Measurements from ENCODE around the gene PTPRG. TPM values are rescaled to one million over a fixed set of nuclear protein-coding genes. Genes with fewer than 3 reads are reported as not detected.

The PTPRG gene
- total and polyA plus RNA-seq, 10 of the 15 experiments (the other 5 are each of a cell fraction or from before 2014, with no cell fraction given), result 0.29 to 20.7 (median 1.4) TPM

DNA sequence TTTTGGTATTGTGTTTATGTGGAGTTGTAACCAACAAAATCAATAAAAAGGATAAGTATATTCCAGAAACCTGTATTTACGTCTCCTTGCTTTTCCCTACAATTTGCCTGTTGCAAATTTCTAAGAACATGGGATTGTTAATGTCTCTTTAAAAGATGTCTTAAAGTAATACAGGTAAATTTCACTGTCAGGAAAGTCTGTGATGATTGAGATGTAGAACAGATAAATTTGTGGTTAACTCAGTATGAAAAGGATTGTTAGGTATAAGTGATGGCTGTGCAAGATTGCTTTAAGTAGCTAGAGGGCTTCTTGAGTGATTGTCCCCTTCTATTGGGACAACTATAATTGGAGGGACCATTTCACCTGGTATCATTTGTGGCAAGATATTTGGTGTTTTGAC lies 6.8 kb downstream of the PTPRG start (continued):
- TF ChIP-seq, protein P1, sequence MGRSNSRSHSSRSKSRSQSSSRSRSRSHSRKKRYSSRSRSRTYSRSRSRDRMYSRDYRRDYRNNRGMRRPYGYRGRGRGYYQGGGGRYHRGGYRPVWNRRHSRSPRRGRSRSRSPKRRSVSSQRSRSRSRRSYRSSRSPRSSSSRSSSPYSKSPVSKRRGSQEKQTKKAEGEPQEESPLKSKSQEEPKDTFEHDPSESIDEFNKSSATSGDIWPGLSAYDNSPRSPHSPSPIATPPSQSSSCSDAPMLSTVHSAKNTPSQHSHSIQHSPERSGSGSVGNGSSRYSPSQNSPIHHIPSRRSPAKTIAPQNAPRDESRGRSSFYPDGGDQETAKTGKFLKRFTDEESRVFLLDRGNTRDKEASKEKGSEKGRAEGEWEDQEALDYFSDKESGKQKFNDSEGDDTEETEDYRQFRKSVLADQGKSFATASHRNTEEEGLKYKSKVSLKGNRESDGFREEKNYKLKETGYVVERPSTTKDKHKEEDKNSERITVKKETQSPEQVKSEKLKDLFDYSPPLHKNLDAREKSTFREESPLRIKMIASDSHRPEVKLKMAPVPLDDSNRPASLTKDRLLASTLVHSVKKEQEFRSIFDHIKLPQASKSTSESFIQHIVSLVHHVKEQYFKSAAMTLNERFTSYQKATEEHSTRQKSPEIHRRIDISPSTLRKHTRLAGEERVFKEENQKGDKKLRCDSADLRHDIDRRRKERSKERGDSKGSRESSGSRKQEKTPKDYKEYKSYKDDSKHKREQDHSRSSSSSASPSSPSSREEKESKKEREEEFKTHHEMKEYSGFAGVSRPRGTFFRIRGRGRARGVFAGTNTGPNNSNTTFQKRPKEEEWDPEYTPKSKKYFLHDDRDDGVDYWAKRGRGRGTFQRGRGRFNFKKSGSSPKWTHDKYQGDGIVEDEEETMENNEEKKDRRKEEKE (IDR thresholded peaks at IDR 0.05), result no peak

DNA sequence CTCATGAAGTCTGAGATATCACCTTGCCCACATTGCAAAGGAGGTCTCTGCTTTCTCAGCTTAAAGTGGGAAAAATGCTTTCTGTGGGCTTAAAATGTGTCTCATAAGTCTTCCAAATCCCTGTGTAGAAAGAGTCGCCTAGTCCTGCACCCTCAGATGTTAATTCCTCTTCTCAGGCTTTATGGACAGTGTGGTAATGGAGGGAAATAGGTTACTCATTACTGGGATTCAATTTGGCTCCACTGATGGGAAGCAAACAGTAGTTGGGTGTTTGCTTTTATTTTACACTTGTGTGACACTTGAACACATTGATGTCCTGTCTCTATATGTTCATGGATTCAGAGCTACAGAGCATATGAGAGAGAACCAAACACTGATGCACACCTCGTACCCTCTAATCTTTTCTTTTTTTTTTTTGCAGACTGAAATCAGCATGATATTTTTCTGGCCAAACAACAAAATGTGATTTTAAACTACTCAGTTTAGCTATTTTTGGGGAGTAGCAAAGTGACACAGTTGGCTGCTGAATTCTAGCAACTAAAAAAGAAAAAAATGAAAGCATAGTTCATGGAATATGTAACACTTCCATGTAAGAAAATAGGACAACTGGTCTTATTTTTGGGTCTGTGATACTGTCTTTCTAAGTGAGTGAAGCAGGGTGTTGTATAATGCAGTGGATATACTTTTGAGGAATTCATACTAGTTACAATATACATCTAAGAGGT lies 8.6 kb downstream of the PTPRG start:
- SMC1A ChIA-PET (ENCODE audit: uncharacterized antibody, unreplicated experiment), result interaction anchor here (0.6 to 2.1 kb wide), 17 partner anchors 13 to 667 kb away, joined by 3 to 8 read pairs (median 3); no protein-coding TSS in a partner anchor
- intact Hi-C loops (cut with micrococcal nuclease; ENCODE audit: unreplicated experiment) (loop anchor here (10.0 kb wide), 3 partner anchors 155 to 365 kb away; no protein-coding TSS in a partner anchor), in situ Hi-C loops (cut with MboI) (loop anchor here (10.0 kb wide), 1 partner anchor 615 kb away; no protein-coding TSS in a partner anchor)
- no peak for ATAC-seq
- CTCF ChIA-PET, result interaction anchor here (1.5 to 2.8 kb wide), 5 partner anchors 10 to 619 kb away, joined by 3 to 10 read pairs (median 3); no protein-coding TSS in a partner anchor
- Histone ChIP-seq H3K9ac (ENCODE audit: control insufficient read depth, insufficient read depth, low read length) (no peak overlapping the region), H4K20me1 (ENCODE audit: control insufficient read depth, insufficient read depth) (no peaks in the 10 kb centered on the region), H3K4me1 (ENCODE audit: control insufficient read depth, insufficient read depth, low read length) (no peaks in the 10 kb centered on the region), H3K9me3 (replicated peaks; ENCODE audit: control insufficient read depth, insufficient read depth, low read length) (no peaks in the 10 kb centered on the region), H3K36me3 (ENCODE audit: control insufficient read depth in 2 of 2, insufficient read depth in 2 of 2, low read length in 1 of 2) (no peaks in the 10 kb centered on the region), H3K4me2 (ENCODE audit: control insufficient read depth, insufficient read depth) (no peak overlapping the region), H3K4me3 (no peak overlapping the region), H3K79me2 (ENCODE audit: control insufficient read depth, insufficient read depth, low read length) (no peaks in the 10 kb centered on the region), H2AFZ (ENCODE audit: control insufficient read depth, low read depth, low read length) (no peak overlapping the region), H3K27me3 (replicated peaks in 1 of 2; ENCODE audit: control insufficient read depth in 2 of 2, insufficient read depth in 2 of 2, low read length in 1 of 2) (no peaks in the 10 kb centered on the region), H3K27ac (ENCODE audit: control insufficient read depth, insufficient read depth) (no peak overlapping the region)
- no peak for DNase-seq (ENCODE audit: low read depth, low spot score)
- POLR2A ChIA-PET, result interaction anchor here (0.6 to 1.2 kb wide), 7 partner anchors 8 to 555 kb away, joined by 3 to 8 read pairs (median 4); partner anchors contain the start of gene PTPRG
- BruUV-seq (replicated peaks), result no TSS peak
- FAIRE-seq, result no peak
- RAD21 ChIA-PET (ENCODE audit: unreplicated experiment), result interaction anchor here (0.5 to 1.6 kb wide), 8 partner anchors 10 to 286 kb away, joined by 3 to 4 read pairs (median 3); no protein-coding TSS in a partner anchor
- TF ChIP-seq DPF2 (IDR thresholded peaks at IDR 0.05) (no peak), MYB (IDR thresholded peaks at IDR 0.05; ENCODE audit: borderline replicate concordance, low read depth, low read length) (no peak), TCF12 (IDR thresholded peaks at IDR 0.05; ENCODE audit: low read depth, low read length) (no peak), HCFC1 (IDR thresholded peaks at IDR 0.05; ENCODE audit: low read length) (no peak), ZNF24 (IDR thresholded peaks at IDR 0.05) (no peak), JUND (IDR thresholded peaks at IDR 0.05; ENCODE audit: low read depth, low read length) (no peak), NFXL1 (IDR thresholded peaks at IDR 0.05; ENCODE audit: borderline replicate concordance) (no peak), RAD21 (IDR thresholded peaks at IDR 0.05; ENCODE audit: insufficient read depth, low read depth, low read length) (no peak), POLR2AphosphoS2 (IDR thresholded peaks at IDR 0.05; ENCODE audit: low read depth, low read length) (no peak)
- TF ChIP-seq, protein P2, sequence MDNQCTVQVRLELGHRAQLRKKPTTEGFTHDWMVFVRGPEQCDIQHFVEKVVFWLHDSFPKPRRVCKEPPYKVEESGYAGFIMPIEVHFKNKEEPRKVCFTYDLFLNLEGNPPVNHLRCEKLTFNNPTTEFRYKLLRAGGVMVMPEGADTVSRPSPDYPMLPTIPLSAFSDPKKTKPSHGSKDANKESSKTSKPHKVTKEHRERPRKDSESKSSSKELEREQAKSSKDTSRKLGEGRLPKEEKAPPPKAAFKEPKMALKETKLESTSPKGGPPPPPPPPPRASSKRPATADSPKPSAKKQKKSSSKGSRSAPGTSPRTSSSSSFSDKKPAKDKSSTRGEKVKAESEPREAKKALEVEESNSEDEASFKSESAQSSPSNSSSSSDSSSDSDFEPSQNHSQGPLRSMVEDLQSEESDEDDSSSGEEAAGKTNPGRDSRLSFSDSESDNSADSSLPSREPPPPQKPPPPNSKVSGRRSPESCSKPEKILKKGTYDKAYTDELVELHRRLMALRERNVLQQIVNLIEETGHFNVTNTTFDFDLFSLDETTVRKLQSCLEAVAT (IDR thresholded peaks at IDR 0.05), result no peak
- TF ChIP-seq, protein P3, sequence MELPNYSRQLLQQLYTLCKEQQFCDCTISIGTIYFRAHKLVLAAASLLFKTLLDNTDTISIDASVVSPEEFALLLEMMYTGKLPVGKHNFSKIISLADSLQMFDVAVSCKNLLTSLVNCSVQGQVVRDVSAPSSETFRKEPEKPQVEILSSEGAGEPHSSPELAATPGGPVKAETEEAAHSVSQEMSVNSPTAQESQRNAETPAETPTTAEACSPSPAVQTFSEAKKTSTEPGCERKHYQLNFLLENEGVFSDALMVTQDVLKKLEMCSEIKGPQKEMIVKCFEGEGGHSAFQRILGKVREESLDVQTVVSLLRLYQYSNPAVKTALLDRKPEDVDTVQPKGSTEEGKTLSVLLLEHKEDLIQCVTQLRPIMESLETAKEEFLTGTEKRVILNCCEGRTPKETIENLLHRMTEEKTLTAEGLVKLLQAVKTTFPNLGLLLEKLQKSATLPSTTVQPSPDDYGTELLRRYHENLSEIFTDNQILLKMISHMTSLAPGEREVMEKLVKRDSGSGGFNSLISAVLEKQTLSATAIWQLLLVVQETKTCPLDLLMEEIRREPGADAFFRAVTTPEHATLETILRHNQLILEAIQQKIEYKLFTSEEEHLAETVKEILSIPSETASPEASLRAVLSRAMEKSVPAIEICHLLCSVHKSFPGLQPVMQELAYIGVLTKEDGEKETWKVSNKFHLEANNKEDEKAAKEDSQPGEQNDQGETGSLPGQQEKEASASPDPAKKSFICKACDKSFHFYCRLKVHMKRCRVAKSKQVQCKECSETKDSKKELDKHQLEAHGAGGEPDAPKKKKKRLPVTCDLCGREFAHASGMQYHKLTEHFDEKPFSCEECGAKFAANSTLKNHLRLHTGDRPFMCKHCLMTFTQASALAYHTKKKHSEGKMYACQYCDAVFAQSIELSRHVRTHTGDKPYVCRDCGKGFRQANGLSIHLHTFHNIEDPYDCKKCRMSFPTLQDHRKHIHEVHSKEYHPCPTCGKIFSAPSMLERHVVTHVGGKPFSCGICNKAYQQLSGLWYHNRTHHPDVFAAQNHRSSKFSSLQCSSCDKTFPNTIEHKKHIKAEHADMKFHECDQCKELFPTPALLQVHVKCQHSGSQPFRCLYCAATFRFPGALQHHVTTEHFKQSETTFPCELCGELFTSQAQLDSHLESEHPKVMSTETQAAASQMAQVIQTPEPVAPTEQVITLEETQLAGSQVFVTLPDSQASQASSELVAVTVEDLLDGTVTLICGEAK (IDR thresholded peaks at IDR 0.05; ENCODE audit: borderline replicate concordance), result no peak
- 0% methylated on average over 2 of the region's 2 CpGs for WGBS (ENCODE audit: insufficient coverage, insufficient replicate concordance, low lambda C conversion rate, missing lambda C conversion rate)
